Measurements from ENCODE around the gene TUBA1B.
"Not testable (repeated sequence)": the region's sequence is repeated elsewhere in the genome, so short reads cannot be mapped to it uniquely, and the experiment has no call there.

Gene TUBA1B

DNA sequence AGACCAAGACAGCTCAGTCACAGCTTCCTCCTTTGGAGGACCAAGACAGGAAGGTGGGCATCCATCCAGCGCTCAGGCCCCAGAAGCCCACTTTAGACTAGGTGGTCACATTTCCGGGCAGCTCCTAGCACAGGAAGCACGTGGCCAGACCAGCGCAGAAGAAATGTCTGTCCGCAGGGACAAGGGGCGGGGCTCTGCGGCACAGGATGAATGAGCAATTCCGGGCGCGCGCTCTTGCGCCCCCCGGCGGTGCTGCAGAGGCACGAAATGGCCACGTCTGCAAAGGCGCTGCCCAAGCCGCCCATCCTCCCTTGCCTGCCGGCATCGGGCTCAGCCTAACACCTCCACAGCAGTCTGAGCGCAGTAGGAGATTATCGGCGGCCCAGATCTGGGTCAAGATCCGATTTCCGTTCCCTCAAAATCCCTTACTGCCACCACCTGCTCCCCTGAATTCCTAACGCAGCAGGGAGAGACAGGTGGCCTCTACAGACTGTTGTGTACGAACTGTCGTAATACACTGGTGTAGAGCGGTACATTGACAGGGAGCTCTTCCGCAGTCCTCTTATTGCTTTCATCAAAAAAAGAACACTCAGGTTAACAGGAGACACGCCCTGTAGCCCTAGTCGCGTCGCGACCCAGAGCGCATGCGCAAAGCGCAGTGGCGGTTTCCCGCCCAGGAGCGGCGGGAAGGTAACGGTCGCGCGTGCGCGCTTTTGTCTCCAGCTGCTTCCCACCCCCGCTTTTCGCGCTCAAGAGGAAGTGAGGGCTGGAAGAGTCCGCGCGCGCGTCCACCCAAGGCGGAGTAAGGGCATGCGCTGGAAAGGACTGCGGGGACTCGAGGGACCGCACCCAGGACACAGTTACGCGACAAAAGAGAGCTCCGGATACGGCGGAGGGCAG lies 794 bp downstream of the TUBA1B start:
- peak; percentile 93 for DNase-seq

- DNase-seq: no peak
Measured at GRCh38 chr12:49129332-49130150, 1.7 kb downstream of the TUBA1B start.

GRCh38 chr12:49127971-49128370 lies 3.2 kb downstream of the TUBA1B start:
- DNase-seq: not testable (repeated sequence)

- no peak for DNase-seq
Measured at GRCh38 chr12:49126852-49127763, 4.1 kb downstream of the TUBA1B start.

DNA sequence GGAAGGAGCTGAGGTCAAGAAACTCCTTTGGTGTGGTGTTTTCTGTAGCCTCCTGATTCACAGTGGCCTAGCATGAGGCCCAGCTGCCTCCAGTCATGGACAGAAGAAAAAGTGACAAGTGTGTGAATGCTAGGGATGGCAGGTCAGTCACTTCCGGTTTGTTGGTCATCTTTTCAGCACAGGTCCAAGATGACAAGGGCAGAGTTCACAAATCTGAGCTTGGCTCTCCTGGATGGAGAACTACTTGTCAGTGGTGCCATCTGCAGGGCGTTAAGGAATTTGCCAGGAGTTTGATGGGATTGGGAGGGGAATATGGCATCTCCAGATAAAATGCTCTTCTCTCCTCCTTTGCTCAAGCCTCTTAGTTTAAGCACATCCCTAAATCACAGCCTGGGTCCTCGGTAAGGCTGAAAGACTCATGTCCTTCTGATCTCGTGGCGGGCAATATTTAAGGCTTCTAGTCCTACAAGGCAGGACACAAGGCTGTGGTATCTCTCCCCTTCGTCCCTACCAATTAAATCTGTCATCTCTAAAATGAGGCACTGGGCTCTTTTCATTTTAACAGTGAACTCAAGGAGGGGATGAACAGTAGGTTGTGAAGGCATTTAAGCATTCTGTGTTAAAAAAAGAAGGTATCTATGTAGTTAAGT lies 10.0 kb downstream of the TUBA1B start:
- DNase-seq: peak; percentile 35

- no peak for DNase-seq
Measured at GRCh38 chr12:49111206-49111605, 20.0 kb downstream of the TUBA1B start.

DNA sequence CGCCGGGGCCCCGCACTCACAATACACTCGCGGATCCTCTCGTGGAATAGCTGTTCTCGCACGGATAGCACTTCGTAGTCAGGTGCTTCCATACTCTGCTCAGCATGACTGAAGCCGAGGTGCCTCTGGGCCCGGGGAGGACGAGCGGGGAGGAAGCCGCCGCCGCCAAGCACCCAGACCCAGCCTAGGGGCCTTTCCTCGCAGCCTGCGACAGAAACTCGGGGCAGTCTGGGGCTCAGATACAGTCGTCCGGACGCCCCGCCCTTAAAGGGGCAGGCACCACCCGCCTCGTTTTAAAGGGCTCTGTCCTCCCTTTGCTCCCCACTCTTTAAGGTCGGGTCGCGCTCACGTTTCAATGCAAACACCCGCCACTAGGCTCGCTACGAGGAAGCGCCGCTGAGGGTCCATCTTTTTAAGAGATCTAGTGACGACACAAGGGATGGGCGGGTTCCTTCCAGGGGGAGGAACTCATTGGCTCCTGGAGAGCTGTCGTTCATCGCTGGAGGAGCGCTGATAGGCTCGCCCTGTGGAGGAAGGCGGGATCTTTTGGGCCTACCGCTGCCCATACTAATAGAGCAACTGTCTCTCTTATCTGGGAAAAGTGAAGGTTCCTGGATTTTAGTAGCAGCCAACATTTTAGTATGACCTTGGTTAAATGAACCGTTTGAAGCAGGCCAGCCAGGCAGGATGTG lies 20.6 kb downstream of the TUBA1B start, which contains the start of gene LMBR1L:
Gene LMBR1L, minus strand, starts transcription at position 384 of the 692 bp plus-strand sequence. Its CDS starts 292 bp downstream, at position 92.
- peak; percentile 94 for DNase-seq

DNA sequence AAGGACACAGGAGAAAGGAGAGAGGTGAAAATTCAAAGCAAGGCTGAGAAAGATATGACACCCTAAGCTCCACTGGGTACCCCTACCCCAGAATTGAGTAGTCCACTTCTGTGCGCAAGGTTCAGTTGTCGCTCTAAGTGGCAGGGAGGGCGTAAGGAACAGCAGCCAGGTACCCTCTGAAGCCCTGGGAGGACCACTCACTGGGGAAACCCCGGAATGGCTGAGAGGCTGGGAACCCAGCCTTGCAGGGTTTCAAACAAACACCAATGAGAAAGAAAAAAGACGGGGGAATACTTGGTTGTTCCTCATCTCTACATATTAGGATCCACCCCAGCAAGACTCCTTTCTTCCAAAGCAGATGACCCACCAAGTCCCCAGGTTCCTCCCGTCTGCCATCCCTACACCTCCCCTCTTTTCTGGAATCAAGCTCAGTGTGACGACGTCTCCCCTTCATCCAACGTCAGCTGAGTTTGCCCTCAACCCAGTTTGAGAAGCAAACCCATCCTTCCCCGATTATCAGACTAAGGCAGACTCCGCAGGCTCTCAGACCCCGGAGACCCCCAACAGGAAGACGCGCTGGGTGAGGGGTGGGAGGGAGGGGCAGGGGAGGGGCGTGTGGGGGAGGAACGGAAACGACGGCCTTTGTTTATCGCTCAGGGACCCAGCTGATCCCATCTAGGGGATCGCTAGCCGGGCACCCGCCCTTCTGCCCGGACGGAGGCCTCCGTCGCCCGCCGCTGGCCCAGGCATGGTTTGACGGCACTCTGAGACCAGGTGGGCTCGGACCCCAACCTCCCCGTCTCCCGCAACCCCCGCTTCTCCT lies 21.3 kb downstream of the TUBA1B start:
- peak; percentile 64 for DNase-seq

DNA sequence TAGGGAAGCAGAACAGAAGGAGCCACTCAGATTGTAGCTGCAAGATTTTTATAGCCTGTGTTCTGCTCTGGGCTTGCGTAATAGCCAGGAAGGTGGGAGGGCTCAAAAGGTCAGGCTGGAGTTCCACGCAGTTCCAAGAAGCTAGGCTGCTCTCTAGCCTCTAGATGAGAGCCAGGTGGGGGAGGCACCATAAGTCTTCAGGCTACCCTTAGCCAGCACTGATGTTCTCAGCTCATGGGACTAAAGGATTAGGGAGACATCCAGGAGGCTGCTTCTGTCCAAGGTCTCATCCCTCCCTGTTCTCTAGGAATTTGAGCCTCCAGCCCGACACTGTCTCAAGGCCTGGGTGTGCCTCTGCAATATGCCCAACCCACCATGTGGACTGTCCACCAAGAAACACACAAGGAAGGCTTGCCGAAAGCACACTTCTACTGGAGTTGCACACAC lies 22.2 kb downstream of the TUBA1B start:
- peak; percentile 27 for DNase-seq

- no peak for DNase-seq
Measured at GRCh38 chr12:49105504-49106084, 25.6 kb downstream of the TUBA1B start.

GRCh38 chr12:49104822-49105221 lies 26.4 kb downstream of the TUBA1B start:
- no peak for DNase-seq

DNA sequence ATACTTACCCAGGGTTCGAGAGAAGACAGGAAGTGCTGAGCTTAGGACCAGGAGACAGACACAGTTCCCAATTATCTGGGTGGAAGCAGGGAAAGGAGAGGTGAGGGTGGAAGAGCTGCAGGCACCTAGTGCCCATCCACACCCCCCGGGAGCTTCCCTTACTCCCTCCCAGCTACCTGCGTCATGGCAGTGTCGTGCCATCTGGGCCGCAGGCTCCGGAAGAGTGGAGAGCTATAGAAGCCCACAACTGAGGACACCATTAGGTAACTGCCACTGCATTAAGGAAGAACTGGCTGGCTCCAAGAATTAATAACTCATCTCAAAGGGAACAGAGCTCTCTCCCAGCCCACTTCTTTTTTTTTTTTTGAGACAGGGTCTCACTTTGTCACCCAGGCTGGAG lies 30.8 kb downstream of the TUBA1B start:
- DNase-seq: no peak

DNA sequence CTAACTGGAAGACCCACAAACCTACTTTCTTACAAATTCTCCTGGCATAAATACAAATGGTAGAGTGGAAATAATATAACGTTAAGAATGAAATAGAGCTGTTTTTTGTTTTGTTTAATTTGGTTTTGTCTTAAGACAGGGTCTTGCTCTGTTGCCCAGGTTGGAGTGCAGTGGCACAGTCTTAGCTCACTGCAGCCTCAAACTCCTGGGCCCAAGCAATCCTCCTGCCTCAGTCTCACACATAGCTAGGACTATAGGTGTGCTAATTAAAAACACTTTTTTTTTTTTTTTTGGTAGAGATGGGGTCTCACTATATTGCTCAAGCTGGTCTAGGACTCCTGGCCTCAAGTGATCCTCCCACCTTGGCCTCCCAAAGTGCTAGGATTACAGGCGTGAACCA lies 32.5 kb downstream of the TUBA1B start:
- no peak for DNase-seq

DNA sequence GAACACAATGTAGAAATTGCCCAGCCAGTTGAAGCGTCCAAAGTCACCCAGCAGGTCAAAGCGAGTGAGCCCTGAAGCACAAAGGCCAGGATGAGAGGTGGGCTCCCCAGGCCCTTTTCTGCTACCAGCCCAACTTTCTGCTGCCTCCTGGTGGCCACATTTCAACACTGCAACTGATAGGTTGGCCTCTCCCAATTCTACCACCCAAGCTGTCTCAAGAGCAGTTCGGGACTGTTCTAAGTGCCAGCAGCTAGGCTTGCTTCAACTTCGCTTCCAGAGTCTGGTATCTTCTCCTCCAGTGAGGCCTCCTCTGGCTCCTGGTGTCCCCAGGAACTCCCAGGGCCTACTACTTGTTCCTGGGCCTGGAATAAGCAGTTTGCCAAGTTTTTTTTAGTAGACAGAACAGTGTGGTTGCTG lies 33.2 kb downstream of the TUBA1B start:
- DNase-seq: peak; percentile 34

DNA sequence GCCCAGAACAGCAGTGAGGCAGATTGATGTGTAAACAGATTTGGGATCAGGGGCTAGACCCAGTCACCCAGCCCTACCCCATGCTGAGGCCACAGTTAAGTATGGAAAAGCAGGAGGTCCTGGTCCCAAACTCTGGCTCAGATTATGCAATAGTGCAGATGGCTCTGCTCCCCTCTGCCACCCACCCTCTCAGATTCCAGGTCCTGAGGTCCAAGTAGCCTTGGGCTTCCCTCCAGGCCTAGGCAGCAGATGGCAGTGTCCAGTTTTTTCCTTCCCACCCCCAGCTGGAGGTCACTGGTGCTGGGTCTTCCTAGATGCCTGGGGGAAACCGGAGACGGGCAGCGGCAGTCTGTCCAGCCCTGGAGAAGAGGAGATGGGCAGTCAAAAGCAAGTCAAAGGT lies 33.8 kb downstream of the TUBA1B start:
- DNase-seq: no peak

GRCh38 chr12:49094975-49095365 lies 36.2 kb downstream of the TUBA1B start:
- no peak for DNase-seq

DNA sequence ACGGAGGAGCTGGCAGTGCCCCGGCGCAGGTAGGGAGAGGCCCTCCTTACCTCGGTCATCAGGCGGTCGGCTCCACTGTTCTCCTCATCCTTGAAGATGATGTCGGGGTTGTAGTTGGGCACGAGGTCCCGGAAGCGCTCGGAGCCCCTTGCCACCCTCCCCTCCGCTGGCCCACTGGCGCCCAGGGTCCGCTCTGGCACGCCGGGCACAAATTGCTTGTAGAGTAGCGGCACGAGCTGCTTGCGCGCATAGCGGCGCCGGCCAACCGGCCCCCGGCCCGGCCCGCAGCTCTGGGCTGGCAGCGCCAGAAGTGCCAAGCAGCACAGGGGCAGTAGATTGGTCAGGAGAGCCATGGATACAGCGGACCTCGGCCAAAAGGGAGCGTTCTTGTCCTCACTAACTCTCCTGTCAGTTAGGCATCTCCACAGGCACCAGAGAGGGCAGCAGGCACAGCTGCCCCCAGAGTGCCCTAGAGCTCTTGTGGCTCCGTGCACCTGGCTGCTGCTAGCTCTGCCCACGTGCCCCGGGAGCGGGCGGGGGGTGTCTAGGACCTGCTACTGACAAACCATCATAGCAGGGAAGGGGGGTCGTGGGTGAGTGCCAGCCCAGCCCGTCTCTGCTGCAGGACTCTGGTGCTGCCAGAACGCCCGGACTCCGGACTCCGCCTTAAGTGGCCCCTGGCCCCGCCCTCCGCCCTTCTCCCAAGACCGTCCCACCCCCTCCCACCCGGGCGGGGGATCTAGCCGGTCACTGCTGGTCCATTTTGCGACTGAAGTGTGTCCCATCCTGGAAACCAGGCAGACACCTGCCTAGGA lies 36.8 kb downstream of the TUBA1B start, which contains the start of gene DHH:
Gene DHH, minus strand, starts transcription at position 642 of the 815 bp plus-strand sequence. Its CDS starts 289 bp downstream, at position 353.
- peak; percentile 65 for DNase-seq

DNA sequence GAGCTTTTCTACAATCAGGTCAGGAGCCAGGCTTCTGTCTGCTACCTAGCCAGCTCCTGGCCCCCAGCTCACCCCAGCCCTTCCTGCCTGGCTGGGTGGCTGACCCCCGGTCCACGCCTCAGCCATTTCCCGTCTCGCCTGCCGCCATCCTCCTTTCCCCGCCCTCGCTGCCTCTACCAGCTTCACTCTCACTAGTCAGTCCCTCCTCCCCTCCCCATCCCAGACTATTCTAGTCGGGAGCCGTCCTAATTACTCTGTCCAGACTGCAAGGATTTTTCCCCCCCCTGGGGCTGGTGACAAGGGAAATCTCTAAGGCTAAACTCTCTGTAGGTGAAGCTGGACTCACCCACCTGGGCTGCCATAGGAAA lies 37.4 kb downstream of the TUBA1B start:
- DNase-seq: no peak

Data from right kidney (tissue), 1 donor.